HG02798 (cell line): ENCODE results near the gene UST.

ENCODE experiments used
- ATAC-seq: cut with Tn5 transposase; IDR thresholded peaks from one replicate; pipeline ENCODE4 v1.9.1; 2021; ENCODE audit warnings: mild to moderate bottlenecking; ENCODE audit not compliant: unreplicated experiment, poor library complexity

The UST gene

DNA sequence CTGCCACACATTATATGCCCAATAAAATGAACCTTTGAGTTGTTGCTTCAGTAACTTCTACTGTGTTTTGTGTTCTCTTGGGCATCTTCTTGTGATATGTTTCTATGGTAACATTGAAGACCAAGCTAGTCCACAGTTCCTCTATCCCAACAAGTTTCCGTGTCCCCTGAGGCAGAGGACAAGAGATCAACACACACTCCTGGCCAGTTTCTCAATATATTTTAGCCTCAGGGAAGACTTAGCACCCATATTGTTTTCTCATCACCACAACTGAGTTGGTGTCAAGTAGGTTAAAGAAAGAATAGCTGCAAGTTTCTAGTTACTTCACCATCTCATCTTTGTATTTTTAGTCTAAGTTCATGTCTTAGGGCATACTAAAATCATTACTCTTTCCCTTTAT lies 277.5 kb downstream of the UST start:
- no peak for ATAC-seq

DNA sequence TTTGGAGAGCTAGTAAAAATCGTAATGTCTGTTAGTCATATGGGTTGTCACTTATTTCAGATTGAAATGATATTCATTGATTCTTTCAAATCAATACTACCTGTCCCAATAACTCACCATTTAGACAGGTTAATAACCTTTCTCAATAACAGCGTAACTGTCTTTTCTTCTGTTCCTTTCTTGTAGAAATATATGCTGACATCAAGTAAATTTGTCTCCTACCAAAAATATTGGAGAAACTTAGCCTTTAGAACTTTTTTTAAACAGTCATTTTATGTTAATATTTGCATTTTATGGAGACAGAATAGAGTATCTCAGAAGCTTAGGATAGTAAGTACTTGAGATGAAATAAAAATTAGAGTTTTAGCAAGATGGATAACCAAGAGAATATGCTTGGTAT lies 278.2 kb downstream of the UST start:
- no peak for ATAC-seq

DNA sequence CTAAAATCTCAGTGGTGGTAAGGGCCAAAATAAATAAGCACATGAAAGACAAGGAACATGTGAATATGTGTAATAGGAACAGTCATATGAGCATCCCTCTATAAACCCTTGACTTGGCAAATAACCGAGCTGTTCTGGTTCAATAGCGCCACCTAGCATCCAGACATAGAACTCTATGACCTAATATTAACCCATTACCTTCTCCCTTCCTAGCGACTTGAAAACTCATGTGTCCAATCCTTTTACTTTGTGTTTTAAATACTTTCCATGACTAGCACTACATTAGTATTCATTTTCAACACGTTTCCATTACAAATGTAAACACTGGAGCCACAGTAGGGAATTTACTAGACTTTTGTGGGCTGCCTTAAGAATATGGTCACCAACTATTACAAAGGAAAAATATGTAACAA lies 279.7 kb downstream of the UST start:
- no peak for ATAC-seq

DNA sequence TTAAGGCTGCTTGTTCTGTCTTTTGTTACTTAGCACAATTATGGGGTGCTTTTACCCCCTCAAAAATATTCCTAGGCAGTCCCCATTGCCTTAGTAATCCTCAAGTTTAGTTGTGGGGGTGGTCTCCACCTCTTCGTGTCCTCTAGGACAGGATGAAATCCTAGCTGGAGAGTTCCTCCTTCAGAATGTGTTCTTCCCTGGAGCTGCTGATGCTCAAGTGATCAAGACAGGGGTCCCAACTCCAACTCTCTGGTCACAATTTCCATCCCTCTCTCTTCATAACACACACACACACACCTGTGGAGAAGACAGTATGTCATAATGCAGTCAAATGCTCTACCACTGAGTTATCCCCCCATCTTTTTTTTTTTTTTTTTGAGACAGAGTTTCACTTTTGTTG lies 280.7 kb downstream of the UST start:
- ATAC-seq: no peak

DNA sequence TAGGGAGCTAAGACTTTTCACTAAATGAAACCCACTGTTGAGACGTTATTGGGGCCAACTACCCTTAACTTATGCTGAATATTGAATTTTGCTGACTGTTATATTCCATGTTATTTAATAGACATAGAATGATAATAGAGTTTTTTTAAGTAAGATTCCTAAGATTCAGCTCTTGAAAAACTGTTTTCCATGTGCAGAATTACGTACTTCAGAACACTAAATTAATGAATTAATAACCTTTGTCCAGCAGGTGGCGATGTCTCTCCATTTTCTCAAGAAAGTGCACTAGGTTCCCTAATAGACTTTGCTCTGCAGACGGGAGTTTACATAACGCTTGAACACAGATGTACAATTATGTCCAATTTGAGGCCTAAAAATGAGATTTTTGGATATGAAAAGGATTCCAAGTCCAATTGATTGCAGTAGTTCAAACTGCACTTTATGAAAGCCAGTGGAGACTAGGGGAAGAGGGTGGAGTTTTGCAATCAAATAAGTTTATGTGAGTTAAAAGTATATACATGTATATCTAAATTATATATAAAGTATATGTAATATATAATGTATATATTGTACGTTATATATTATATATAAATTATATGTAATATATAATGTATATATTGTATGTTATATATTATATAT lies 282.1 kb downstream of the UST start:
- no peak for ATAC-seq

DNA sequence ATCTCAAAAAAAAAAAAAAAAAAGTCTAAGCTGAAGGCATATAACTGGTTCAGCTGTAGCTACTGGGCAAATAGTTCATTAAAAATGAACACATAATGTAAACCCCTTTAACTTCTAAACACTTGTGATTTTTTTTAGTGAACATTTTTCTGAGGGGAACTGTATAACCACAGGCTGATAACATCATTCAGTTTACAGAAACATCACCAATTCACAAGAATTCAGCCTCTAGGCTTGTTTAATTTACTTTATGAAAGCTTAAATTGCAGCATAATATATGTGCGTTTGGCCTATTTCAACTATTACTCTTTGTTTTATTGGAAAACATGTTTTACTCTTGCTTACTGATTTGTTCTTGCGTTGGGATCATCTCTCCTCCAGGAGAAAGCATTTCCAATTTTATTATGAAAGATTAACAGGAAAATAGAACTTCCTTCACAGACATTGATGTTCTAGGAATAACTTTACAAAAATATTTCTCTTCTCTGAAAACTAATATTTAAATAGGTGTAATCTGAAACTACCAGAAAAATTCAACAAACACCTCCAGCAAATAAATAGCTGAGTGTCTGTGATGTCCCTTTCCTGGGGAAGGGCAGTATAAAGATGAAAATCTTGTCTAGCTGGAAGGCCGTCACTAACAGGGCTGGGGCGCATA lies 284.5 kb downstream of the UST start:
- no peak for ATAC-seq

- peak; percentile 34 for ATAC-seq
These were observed 285.2 kb downstream of the UST start for GRCh38 chr6:149031859-149032598.

DNA sequence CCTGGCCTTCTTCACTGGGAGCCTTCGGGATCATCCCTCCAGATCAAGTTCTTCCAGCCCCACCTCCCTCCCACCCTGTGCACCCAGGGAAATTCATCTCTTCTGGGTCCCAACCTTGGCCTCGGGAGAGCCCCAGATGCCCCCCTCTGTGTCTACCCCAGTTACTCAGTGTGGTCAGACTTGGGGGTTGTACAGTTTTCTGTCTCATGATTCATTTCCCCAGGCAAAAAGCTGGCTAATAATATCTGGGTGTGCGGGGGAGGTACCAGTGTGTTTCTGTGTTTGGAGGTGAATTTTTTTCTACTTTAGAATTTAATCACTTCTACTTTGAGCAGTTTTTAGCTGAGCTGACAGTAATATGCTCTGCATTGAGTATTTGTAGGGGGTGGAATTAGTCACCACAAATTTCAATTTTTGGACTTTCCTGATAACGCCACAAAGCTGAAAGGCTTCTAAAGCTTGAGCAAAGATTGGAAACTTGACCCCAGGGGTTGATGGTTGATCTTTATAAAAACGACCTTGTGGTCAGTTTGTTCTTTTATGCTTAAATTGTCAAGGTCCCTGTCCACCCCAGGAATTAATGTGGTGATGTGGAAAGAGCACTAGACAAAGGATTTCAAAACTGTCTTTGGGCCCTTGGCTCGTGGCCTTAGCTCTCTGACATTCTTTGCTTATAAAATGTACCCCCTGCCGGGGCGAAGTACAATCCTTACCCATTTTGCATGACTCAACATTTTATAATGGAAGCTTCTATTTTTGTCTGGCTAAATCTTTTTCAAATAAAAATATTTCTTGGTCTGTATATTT lies 286.0 kb downstream of the UST start:
- ATAC-seq: peak; percentile 81

GRCh38 chr6:149033454-149033853 lies 286.6 kb downstream of the UST start:
- peak; percentile 25 for ATAC-seq

GRCh38 chr6:149035766-149036165 lies 288.9 kb downstream of the UST start:
- ATAC-seq: no peak

DNA sequence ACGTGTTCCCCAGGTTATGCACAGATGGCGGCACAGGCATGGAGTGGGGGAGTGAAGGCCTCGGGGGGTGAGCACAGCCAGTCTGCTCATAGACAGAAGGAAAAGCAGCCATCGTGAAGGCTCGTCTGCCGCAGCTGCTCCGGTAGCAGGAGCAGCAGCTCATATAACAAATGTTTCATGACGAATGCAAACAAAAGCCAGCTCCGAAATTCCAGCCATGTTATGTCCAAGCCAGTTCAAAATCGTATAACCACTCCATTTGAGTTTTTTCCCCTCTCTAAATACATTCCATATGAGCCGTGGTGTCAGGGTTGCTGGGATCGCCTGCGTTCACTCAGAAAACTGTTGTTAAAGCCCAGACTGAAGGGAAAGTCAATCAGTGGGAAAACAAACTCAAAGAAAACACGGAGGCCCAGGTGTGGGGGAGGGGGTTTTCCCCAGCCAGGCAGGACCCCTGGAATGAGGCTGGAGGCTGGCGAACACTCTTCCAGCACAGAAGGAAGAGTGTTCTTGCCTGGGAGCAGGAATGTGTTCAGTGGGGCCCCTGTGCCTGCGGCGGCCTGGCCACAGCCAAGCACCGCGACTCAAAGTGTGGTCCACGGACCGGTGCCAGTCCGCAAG lies 290.3 kb downstream of the UST start:
- no peak for ATAC-seq

- peak; percentile 48 for ATAC-seq
These were observed 292.2 kb downstream of the UST start for GRCh38 chr6:149039025-149039424.

DNA sequence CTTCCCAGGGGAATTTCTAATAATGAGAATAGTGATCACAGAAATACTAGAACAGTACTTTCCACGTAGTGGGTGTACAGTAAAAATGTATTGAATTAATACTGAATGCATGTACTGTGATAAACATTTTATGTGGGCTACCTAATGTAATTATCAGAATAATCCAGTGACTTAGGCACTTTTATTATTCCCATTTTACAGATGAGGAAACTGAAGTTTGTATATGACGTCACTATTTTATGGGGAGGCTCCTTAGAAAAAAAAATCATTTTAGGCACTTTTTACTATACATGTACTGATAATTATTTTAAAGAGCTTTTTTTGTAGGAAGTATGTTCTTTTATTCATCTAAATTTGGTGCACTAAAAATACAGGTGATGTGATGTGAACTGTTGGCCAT lies 295.1 kb downstream of the UST start:
- no peak for ATAC-seq

GRCh38 chr6:149043476-149044130 lies 296.8 kb downstream of the UST start:
- ATAC-seq: no peak

DNA sequence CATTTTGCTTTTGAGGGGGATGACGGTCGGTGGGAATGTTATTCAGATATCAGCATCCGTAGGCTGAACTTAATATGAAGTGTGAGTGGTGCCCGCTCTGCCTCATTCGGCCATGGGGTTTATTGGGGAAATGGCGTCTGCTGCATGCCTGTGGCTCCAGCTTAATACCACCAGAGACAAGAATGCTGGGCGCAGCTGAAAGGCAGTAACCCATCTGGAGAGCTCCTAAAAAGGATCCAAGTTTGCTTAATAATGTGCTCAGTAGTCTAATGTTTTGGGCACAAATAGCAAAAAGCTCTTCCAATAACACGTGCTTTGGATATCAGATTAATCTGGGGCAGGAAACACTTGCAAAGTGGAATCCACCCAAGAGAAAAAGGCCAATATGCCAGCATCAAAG lies 297.7 kb downstream of the UST start:
- ATAC-seq: no peak

- ATAC-seq: peak; percentile 67
These were observed 298.6 kb downstream of the UST start for GRCh38 chr6:149045404-149045803.

DNA sequence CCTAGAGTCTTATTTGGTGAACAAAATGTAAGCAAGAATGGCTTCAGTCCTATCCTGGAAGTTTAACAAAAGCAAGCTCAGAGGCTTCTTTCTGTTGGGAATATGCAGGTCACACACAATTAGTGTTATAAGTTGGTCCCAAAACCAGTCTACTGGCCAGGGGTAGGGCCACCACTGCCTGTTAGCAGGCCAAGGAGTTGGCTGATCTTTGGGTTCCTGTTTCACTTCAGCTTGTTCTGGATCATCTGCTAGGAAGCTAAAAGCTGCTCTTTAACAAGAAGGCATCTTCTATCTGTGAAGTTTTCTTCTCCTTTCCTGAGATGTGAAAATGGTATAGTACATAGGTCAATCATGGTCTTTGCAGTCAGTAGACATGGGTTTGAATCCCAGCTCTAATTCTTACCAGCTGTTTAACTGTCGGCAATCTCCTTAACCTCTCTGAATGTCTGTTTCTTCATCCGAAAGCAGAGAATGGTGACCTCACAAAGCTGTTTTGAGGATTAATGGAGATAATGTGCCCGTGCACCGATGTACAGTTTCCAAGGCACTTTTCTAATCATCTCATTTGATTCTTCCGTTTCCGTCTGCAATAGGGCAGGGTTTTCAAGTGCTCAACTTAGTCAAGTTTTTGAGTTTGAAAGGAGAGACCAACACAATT lies 299.5 kb downstream of the UST start:
- ATAC-seq: no peak

DNA sequence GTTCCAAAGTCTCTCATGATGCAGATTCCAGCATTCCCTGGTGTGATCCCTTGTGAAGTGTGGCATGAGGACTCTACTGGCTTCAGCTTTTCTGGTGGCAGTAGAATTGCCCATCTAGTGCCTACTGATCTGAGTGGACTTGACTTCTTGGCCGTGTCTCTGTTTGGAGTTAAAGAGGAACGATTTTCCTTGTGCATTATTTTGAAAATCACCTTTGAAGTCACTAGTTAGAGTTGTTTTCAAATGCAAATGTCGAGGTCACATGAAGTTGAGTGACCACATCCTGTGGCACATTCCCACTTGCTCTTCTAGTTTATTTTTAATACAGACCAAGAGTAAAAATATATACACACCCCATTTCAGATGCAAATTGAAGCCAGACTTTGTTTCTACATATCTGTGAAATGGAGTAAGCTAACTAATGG lies 300.0 kb downstream of the UST start:
- peak; percentile 82 for ATAC-seq

DNA sequence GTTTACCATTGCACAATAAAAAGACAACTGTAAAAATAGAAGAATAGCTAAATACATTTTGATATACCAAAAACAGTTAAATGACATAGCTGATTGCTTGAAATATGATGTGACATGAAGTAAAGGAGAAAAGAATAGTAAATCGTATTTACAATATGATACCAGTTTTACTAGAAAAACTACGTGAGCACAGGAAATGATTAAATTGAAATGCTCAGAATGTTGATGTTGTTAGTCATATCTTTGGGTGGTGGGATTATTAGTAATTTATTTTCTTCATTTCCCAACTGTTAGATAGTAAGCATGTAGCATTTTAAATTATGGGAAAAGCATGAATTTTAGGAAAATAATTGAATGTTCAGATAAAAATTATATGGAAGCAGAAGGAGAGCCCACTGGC lies 302.4 kb downstream of the UST start:
- ATAC-seq: no peak
